Activated CD4-positive, alpha-beta T cell treated with anti-CD3 and anti-CD28 coated beads, Interleukin-2, Interleukin-6, amounts not matched to agents 100 ng/mL and 50 ng/mL, durations not matched to agents 16 hours and 8 hours (primary cell): Measurements from ENCODE around the gene PRTFDC1.

Source experiments
- DNase-seq: peaks from one replicate; pipeline ENCODE4 v3.0.0-alpha.2; 2020

Gene PRTFDC1

GRCh38 chr10:24834869-24835268 is 117.5 kb downstream of the PRTFDC1 start:
- no peak for DNase-seq

DNA sequence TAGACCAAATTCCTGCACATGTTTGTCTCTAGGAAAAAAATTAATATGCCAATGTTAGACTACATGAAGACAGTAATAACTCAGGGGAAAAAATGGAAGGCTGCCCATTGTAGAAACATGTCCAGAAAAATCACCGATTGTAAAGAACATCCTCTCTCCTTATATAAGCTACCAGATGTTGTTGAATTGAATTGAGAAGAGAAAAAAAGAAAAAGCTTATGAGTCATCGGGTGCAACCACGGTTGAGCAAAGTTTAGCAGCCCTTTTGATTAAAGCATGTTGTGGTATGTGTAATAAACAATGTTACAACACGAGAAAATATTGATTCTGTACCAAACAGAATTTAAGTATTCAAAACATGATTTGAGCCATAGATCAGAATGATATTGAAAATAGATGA is 126.4 kb downstream of the PRTFDC1 start:
- DNase-seq = peak; percentile 53

DNA sequence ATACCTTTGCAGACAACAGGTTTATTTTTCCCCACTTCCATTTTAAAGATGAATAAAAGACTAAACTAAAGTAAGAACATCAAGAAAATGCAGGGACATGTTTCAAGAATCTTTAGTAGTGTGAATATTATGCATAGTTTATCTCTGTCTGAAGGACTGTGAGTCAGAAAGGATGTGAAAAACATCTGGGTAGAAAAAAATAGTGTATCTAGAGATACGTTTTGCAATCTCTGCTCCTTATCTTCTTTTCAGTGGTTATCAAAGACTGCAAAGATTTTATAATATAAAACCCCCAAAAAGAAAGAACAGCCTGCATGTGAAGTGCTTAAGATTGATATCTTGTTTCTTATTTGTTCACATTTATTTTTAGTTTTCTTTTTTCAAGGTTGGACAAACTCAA is 126.9 kb downstream of the PRTFDC1 start:
- peak; percentile 20 for DNase-seq

GRCh38 chr10:24824536-24824935 is 127.9 kb downstream of the PRTFDC1 start:
- DNase-seq = no peak

GRCh38 chr10:24824124-24824523 is 128.3 kb downstream of the PRTFDC1 start:
- peak; percentile 45 for DNase-seq

DNA sequence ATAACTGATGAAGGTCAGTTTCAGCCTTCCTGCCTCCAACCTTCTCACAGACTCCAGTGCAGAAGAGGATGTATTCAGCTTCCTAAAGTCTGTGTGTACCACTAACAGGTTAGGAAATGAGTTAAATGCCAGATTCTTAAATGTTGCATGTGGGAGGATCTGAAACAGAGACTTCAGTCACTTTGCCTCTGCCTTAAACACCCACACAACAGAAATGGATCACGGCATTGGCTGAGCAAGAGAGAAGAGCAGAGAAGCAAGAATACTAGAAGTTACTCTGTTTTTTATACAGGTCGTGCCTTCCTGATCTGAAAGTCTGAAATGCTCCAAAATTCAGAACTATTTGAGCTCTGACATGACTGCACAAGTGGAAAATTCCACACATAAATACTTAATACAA is 129.8 kb downstream of the PRTFDC1 start:
- peak; percentile 42 for DNase-seq

- peak; percentile 15 for DNase-seq
Observed at GRCh38 chr10:24821986-24822385, 130.4 kb downstream of the PRTFDC1 start.

- DNase-seq = no peak
Observed at GRCh38 chr10:24816868-24817396, 135.5 kb downstream of the PRTFDC1 start.

GRCh38 chr10:24814568-24815313 is 137.7 kb downstream of the PRTFDC1 start:
- peak; percentile 20 for DNase-seq

- DNase-seq = no peak
Observed at GRCh38 chr10:24813856-24814255, 138.6 kb downstream of the PRTFDC1 start.

DNA sequence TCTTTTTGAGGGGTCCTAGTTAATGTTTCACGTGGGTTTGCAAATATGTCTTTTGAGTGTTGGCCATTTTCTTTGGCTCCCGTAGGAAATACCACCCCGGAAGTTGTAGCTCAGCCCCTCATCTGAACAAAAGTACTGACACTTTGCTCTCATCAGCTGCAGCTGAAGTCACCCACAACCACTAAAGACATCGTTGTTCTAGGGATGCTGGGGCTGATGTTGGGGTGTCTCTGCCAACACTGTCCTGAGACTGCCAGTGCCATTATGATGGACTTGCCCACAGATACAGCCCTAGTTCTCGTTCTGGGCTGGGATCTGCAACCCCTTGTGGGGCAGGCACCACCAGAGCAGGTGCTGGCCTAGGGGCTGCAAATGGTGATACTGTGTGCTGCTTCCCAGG is 146.1 kb downstream of the PRTFDC1 start:
- no peak for DNase-seq

DNA sequence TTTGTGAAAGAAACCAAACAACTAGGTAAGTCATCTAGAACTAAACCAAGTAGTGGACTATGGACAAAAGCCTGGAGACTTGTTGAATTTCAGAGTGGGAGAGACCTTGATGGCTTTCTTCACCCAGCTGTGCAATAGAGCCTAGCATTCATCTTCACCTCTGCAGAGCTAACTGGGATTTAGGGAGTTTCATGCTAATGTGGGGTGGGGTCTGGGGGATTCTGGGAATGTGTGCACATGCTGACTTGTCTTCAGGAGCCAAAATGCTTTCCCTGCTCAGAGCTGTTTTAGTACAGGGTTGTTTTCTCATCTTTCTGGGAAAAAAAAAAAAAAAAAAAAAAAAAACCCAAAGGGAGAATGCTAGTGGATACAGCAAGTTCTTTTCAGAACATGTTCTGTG is 147.4 kb downstream of the PRTFDC1 start:
- DNase-seq = no peak

DNA sequence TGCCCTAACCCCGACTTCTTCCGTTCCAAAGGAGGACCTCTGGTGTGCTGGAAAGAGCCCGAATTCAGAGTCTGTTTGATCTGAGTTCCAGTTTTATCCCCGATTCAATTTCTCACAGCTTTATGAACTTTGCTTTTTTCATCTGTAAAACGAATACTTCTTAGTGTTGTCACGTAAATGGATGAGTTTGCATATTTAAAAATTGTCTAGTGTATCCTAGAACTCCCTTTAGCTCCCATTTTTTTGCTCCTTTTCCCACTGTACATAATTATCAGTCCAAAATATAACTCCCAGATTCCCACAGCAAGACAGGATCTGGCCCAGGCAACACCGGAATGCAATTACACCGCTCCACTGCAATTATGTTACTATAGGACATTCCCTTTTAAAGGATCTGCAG is 148.0 kb downstream of the PRTFDC1 start:
- DNase-seq = no peak

DNA sequence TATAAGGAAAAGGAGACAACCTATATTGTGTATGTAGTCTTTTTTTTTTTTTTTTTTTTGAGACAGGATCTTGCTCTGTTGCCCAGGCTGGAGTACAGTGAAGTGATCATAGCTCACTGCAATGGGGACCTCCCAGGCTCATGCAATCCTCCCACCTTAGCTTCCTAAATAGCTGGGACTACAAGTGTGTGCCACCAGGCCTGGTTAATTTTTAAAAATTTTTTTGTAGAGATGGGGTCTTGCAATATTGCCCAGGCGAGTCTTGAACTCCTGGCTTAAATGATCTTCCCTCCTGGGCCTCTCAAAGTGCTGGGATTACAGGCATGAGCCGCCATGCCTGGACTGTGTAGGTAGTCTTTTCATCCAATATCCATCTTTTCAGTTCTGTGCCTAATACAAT is 150.0 kb downstream of the PRTFDC1 start:
- no peak for DNase-seq

DNA sequence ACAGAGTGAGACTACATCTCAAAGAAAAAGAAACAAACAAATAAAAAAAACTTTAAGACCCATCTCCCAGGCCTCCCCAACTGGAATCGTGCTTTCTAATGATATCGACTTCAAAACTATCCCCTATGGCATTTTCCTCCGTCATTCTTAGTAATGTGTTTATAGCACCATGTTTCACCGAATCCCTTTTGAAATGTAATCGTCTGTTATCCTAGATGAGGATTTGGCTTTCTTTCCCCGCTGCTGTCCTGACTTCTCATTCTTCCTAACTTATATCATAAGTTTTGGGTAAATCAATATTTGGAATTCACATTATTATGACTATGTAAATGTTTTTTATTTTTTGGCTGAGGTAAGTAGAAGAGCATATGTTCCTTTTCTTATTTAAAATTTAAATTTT is 151.5 kb downstream of the PRTFDC1 start:
- DNase-seq = no peak
